ENCODE results near the gene LIX1L.

GRCh38 chr1:145990249-145990855 is 32.5 kb upstream of the LIX1L start:
- TF ChIP-seq REST (IDR thresholded peaks at IDR 0.05; ENCODE audit: insufficient read depth in 1 of 2, low read depth in 2 of 2, low read length in 2 of 2): no peak
- TF ChIP-seq SIN3A (IDR thresholded peaks at IDR 0.05; ENCODE audit: borderline replicate concordance, insufficient read depth, low read length): no peak
- TF ChIP-seq POLR2AphosphoS5 (IDR thresholded peaks at IDR 0.05; ENCODE audit: low read depth, low read length): no peak
- no peak for TF ChIP-seq TAF1 (IDR thresholded peaks at IDR 0.05; ENCODE audit: borderline replicate concordance, insufficient read depth, low read length)

Measured in PFSK-1 (cell line).